Mesenchymal stem cell (in vitro differentiated cells and primary cell): ENCODE measurements around the gene ANGEL1.

ENCODE experiments used
- DNase-seq: peaks from one replicate; pipeline ENCODE4 v3.0.0-alpha.2; 2013
- H2AFZ ChIP-seq: one replicate; pipeline ENCODE4 v1.6.1; 2013; ENCODE audit warnings: low read depth, mild to moderate bottlenecking, control low read depth, inconsistent platforms, low read length, moderate library complexity
- H2AK5ac ChIP-seq: 2 replicates; pipeline ENCODE4 v1.6.1; 2013; ENCODE audit warnings: low read length, moderate library complexity, mild to moderate bottlenecking, inconsistent platforms; ENCODE audit not compliant: severe bottlenecking
- H2BK120ac ChIP-seq: one replicate; pipeline ENCODE4 v1.6.1; 2013; ENCODE audit warnings: low read depth, mild to moderate bottlenecking, inconsistent platforms, low read length, moderate library complexity
- H2BK12ac ChIP-seq, 2 experiments: one replicate each; pipeline ENCODE4 v1.6.1; 2013; ENCODE audit warnings: inconsistent platforms in 2 of 2, low read length in 2 of 2, mild to moderate bottlenecking in 2 of 2, moderate library complexity in 2 of 2, control low read depth in 1 of 2
- H2BK15ac ChIP-seq: one replicate; pipeline ENCODE4 v1.6.1; 2013; ENCODE audit warnings: mild to moderate bottlenecking, low read depth, inconsistent platforms; ENCODE audit not compliant: poor library complexity, severe bottlenecking
- H2BK5ac ChIP-seq: 2 replicates; pipeline ENCODE4 v1.6.1; 2013; ENCODE audit warnings: low read depth, mild to moderate bottlenecking, low read length, control low read depth, inconsistent platforms; ENCODE audit not compliant: poor library complexity, severe bottlenecking
- H3K14ac ChIP-seq, 2 experiments: one replicate each; pipeline ENCODE4 v1.6.1; 2013; ENCODE audit warnings: inconsistent platforms in 2 of 2, low read length in 2 of 2, control low read depth in 1 of 2, mild to moderate bottlenecking in 1 of 2, moderate library complexity in 1 of 2
- H3K18ac ChIP-seq, 2 experiments: one replicate each; pipeline ENCODE4 v1.6.1; 2013; ENCODE audit warnings: inconsistent platforms in 2 of 2, low read length in 2 of 2, control low read depth in 1 of 2, low read depth in 1 of 2, mild to moderate bottlenecking in 1 of 2
- H3K23ac ChIP-seq, 2 experiments: one replicate each; pipeline ENCODE4 v1.6.1; 2013; ENCODE audit warnings: inconsistent platforms in 2 of 2, low read length in 2 of 2, mild to moderate bottlenecking in 2 of 2, moderate library complexity in 2 of 2, control low read depth in 1 of 2
- H3K27ac ChIP-seq: 2 replicates; pipeline ENCODE4 v1.5.1; 2013; ENCODE audit warnings: mild to moderate bottlenecking, moderate library complexity, low read length, control low read depth, inconsistent platforms; ENCODE audit not compliant: poor library complexity, severe bottlenecking
- H3K27me3 ChIP-seq, 2 experiments: 2 replicates each; pipeline versions ENCODE4 v1.6.1 to v1.7.0; 2013; ENCODE audit warnings: low read length in 2 of 2, mild to moderate bottlenecking in 2 of 2, moderate library complexity in 2 of 2, control low read depth in 1 of 2, inconsistent platforms in 1 of 2; ENCODE audit not compliant: control insufficient read depth in 1 of 2, insufficient read depth in 1 of 2
- H3K36me3 ChIP-seq, 2 experiments: 2 replicates each; pipeline versions ENCODE4 v1.6.1 to v1.7.0; 2013; ENCODE audit warnings: low read length in 2 of 2, control low read depth in 1 of 2, inconsistent platforms in 1 of 2, low read depth in 1 of 2, mild to moderate bottlenecking in 1 of 2; ENCODE audit not compliant: insufficient read depth in 2 of 2, control insufficient read depth in 1 of 2
- H3K4ac ChIP-seq, 2 experiments: one replicate each; pipeline ENCODE4 v1.6.1; 2013; ENCODE audit warnings: inconsistent platforms in 2 of 2, low read length in 2 of 2, mild to moderate bottlenecking in 2 of 2, moderate library complexity in 2 of 2, control low read depth in 1 of 2, low read depth in 1 of 2
- H3K4me1 ChIP-seq: 2 replicates; pipeline ENCODE4 v1.6.1; 2013; ENCODE audit warnings: low read depth, low read length, control low read depth; ENCODE audit not compliant: control insufficient read depth, insufficient read depth
- H3K4me2 ChIP-seq: 2 replicates; pipeline ENCODE4 v1.6.1; 2013; ENCODE audit warnings: low read length, mild to moderate bottlenecking, inconsistent platforms; ENCODE audit not compliant: poor library complexity, severe bottlenecking
- H3K4me3 ChIP-seq, 2 experiments: 2 replicates each; pipeline versions ENCODE4 v1.5.1 to v1.7.0; 2013; ENCODE audit warnings: low read length in 2 of 2, mild to moderate bottlenecking in 2 of 2, control low read depth in 1 of 2, low read depth in 1 of 2; ENCODE audit not compliant: insufficient read depth in 1 of 2
- H3K79me1 ChIP-seq: replicated peaks from 2 replicates; pipeline ENCODE4 v1.6.1; 2013; ENCODE audit warnings: mild to moderate bottlenecking, control low read depth, low read length, inconsistent platforms; ENCODE audit not compliant: poor library complexity, severe bottlenecking
- H3K9ac ChIP-seq: 2 replicates; pipeline ENCODE4 v1.7.0; 2013; ENCODE audit warnings: mild to moderate bottlenecking, low read length, moderate library complexity
- H3K9me3 ChIP-seq: 2 replicates; pipeline ENCODE4 v1.7.0; 2013; ENCODE audit warnings: mild to moderate bottlenecking, low read length; ENCODE audit not compliant: control insufficient read depth
- H4K8ac ChIP-seq: one replicate; pipeline ENCODE4 v1.6.1; 2013; ENCODE audit warnings: inconsistent platforms, mild to moderate bottlenecking, low read length, moderate library complexity
- H4K91ac ChIP-seq: one replicate; pipeline ENCODE4 v1.6.1; 2013; ENCODE audit warnings: mild to moderate bottlenecking, low read length, inconsistent platforms
- WGBS: methylation state at CpG from one replicate; pipeline ENCODE4 v1.1.7; 2013; ENCODE audit warnings: mixed read lengths; 5-methylcytosine and 5-hydroxymethylcytosine counted together

Gene ANGEL1

DNA sequence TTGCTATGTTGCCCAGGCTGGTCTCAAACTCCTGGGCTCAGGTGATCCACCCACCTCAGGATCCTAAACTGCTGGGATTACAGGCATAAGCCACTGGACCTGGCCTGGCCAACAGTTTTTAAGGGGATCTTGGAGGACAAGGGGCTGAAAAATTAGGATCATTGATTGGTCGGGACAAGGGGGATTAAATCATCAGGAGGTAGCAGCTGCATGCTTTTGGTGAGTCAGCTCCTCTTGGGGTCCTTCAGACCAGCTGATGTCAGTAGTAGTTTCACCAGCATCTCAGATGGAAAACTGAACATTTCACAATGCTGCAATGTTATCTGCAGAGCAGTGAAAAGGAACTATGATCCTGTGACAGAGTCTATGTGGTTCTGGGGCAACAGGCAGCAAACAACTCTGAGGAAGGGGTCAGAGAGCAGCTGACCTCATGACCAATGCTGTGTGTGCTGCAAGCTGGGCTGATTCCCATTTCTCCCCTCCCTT is 19.9 kb upstream of the ANGEL1 start:
- H3K9me3 ChIP-seq: no peaks in the 10 kb centered on the region
- H3K36me3 ChIP-seq: no peaks in the 10 kb centered on the region
- 50% methylated on average over 1 of the region's 1 CpG for WGBS
- no peak overlapping the region for H3K9ac ChIP-seq
- H2AFZ ChIP-seq: no peak overlapping the region
- H3K4ac ChIP-seq: no peak overlapping the region
- H3K27me3 ChIP-seq: peaks cover 5 to 28% of the 10 kb centered on the region in 2 experiments
- H2BK12ac ChIP-seq: no peak overlapping the region
- H3K4me3 ChIP-seq: no peak overlapping the region
- H4K91ac ChIP-seq: peak overlapping the region; percentile 15
- H2BK120ac ChIP-seq: no peak overlapping the region
- H3K79me1 ChIP-seq: no peaks in the 10 kb centered on the region
- H4K8ac ChIP-seq: no peak overlapping the region
- H3K18ac ChIP-seq: no peak overlapping the region
- H3K23ac ChIP-seq: peak overlapping the region in 1 of 2 experiments; percentile 50
- H3K4me1 ChIP-seq: no peaks in the 10 kb centered on the region
- no peak overlapping the region for H3K27ac ChIP-seq
- no peak overlapping the region for H2BK5ac ChIP-seq
- H2BK15ac ChIP-seq: no peak overlapping the region
- H3K4me2 ChIP-seq: no peak overlapping the region
- H2AK5ac ChIP-seq: no peak overlapping the region
- no peak for DNase-seq
- no peak overlapping the region for H3K14ac ChIP-seq

DNA sequence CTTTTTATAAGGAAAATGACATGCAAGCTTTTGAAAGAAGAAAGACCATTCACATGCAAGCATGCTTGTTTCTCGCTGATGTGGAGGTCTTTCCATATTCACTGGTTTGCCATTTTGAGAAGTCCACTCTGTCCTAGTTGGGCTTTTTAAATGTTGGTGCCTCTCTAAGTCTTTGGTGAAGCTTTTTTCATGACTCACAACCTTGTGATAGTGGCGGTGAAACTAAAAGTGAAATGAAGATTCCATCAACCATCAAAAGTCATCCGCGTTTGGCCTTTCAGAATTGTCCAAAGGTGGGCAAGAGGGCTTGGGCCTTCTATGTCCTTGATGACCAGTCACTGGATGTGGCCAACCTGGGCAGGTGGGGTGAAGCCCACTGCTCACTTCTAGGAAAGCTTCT is 17.9 kb upstream of the ANGEL1 start:
- H3K79me1 ChIP-seq: no peaks in the 10 kb centered on the region
- H3K27ac ChIP-seq: no peak overlapping the region
- H3K9ac ChIP-seq: no peak overlapping the region
- H4K8ac ChIP-seq: no peak overlapping the region
- no peak overlapping the region for H4K91ac ChIP-seq
- H3K18ac ChIP-seq: no peak overlapping the region
- no peak overlapping the region for H3K4ac ChIP-seq
- H2BK15ac ChIP-seq: no peak overlapping the region
- H2AK5ac ChIP-seq: no peak overlapping the region
- H2BK12ac ChIP-seq: no peak overlapping the region
- H3K36me3 ChIP-seq: no peaks in the 10 kb centered on the region
- no peak overlapping the region for H2AFZ ChIP-seq
- DNase-seq: no peak
- H3K14ac ChIP-seq: no peak overlapping the region
- H3K23ac ChIP-seq: no peak overlapping the region
- no peaks in the 10 kb centered on the region for H3K4me1 ChIP-seq
- no peaks in the 10 kb centered on the region for H3K9me3 ChIP-seq
- peaks cover 5 to 38% of the 10 kb centered on the region in 2 experiments for H3K27me3 ChIP-seq
- H2BK120ac ChIP-seq: no peak overlapping the region
- no peak overlapping the region for H3K4me3 ChIP-seq
- H2BK5ac ChIP-seq: no peak overlapping the region
- WGBS: 90% methylated on average over 4 of the region's 4 CpGs
- H3K4me2 ChIP-seq: no peak overlapping the region

DNA sequence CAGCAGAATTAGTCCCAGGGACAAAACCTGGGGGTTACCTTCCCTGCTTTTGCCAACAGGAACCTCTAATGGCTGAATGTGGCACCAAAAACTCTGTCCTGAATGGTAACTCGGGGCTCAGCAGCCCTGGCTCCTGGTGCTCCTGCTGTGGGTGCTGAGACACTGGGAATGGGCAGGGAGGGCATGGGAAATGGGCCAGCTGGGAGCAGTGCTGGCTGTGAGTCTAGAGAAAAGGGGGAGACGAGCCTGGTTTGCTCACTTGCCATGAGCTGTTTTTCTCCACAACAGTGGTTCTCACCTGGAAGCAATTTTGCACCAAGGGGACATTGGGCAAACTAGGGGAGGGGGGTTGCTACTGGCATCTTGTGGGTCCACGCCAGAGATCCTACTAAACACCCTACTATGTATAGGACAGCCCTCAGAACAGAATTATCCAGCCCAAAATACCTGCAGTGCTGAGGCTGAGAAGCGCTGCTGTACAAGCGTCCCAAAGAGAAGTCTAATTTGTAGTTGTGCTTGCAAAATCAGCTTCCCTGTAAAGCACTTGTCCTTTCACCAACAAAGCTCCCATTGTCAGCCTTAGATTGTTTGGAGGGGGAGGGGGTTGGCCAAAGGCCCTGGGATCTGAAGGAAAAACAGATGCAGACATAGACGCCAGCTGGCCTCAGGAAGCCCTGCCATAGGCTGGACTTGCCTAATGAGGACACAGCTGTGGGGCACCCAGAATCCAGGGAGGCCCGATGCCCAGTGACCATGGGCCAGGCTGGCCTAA is 17.2 kb upstream of the ANGEL1 start:
- peaks cover 4 to 42% of the 10 kb centered on the region in 2 experiments for H3K27me3 ChIP-seq

DNA sequence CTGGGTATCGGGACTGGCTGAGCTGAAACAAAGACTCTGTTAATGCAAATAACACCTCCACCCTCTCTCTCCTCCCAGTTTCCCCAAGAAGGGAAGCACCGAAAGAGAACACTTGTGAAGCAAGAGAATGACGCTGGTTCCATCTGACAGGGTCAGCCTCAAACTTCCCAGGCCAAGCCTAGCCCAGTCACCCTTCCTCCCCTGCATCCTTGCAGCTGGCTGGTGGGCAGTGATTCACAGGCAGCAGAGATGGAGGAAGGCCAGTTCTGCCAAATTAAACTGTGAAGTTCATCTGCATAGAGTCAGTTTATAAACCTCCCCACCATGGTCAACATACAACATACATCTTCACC is 16.3 kb upstream of the ANGEL1 start:
- Histone ChIP-seq H3K14ac (no peak overlapping the region), H4K8ac (no peak overlapping the region), H3K4ac (no peak overlapping the region), H3K9me3 (no peaks in the 10 kb centered on the region), H2BK12ac (no peak overlapping the region), H3K9ac (no peak overlapping the region), H3K4me1 (no peaks in the 10 kb centered on the region), H3K4me2 (no peak overlapping the region), H3K23ac (no peak overlapping the region), H2AFZ (no peak overlapping the region), H3K18ac (no peak overlapping the region), H2BK15ac (no peak overlapping the region), H3K27ac (no peak overlapping the region), H2BK5ac (no peak overlapping the region), H4K91ac (no peak overlapping the region), H3K4me3 (no peak overlapping the region), H3K36me3 (no peaks in the 10 kb centered on the region), H3K79me1 (no peaks in the 10 kb centered on the region), H2BK120ac (no peak overlapping the region), H2AK5ac (no peak overlapping the region), H3K27me3 (peaks cover 0 to 46% of the 10 kb centered on the region in 2 experiments)
- WGBS: 17% methylated on average over 3 of the region's 3 CpGs
- no peak for DNase-seq

More for the DNA sequence above, 17.2 kb upstream of the ANGEL1 start:
- Histone ChIP-seq H3K9me3 (no peaks in the 10 kb centered on the region), H3K36me3 (no peaks in the 10 kb centered on the region), H2AK5ac (no peak overlapping the region), H3K4me3 (no peak overlapping the region), H3K27ac (no peak overlapping the region), H2BK15ac (no peak overlapping the region), H3K4me1 (no peaks in the 10 kb centered on the region), H2BK12ac (no peak overlapping the region), H2BK120ac (no peak overlapping the region), H2BK5ac (no peak overlapping the region), H3K4ac (no peak overlapping the region), H2AFZ (no peak overlapping the region), H3K4me2 (no peak overlapping the region), H3K23ac (no peak overlapping the region), H3K9ac (no peak overlapping the region), H3K79me1 (no peaks in the 10 kb centered on the region), H3K18ac (no peak overlapping the region), H4K91ac (no peak overlapping the region), H3K14ac (no peak overlapping the region), H4K8ac (no peak overlapping the region)
- 70% methylated on average over 6 of the region's 7 CpGs for WGBS
- no peak for DNase-seq
